ENCODE results near the gene KCNQ1.

The KCNQ1 gene

GRCh38 chr11:2794046-2794967, 349.5 kb downstream of the KCNQ1 start:
- no peak for TF ChIP-seq CTCF (IDR thresholded peaks at IDR 0.05; ENCODE audit: control insufficient read depth, insufficient read depth, low read depth, low read length, missing control alignments)
- H3K4me3 ChIP-seq (ENCODE audit: control insufficient read depth, low read depth, low read length), result no peak overlapping the region
- DNase-seq (ENCODE audit: low read depth), result no peak

GRCh38 chr11:2794968-2795322, 350.1 kb downstream of the KCNQ1 start:
- no peak for DNase-seq (ENCODE audit: low read depth)
- H3K4me3 ChIP-seq (ENCODE audit: control insufficient read depth, low read depth, low read length), result no peak overlapping the region
- no peak for TF ChIP-seq CTCF (IDR thresholded peaks at IDR 0.05; ENCODE audit: control insufficient read depth, insufficient read depth, low read depth, low read length, missing control alignments)

- no peak overlapping the region for H3K4me3 ChIP-seq (ENCODE audit: control insufficient read depth, low read depth, low read length)
- no peak for TF ChIP-seq CTCF (IDR thresholded peaks at IDR 0.05; ENCODE audit: control insufficient read depth, insufficient read depth, low read depth, low read length, missing control alignments)
- DNase-seq (ENCODE audit: low read depth), result no peak
Measured at GRCh38 chr11:2795491-2795991, 350.7 kb downstream of the KCNQ1 start.

- no peak overlapping the region for H3K4me3 ChIP-seq (ENCODE audit: control insufficient read depth, low read depth, low read length)
- TF ChIP-seq CTCF (IDR thresholded peaks at IDR 0.05; ENCODE audit: control insufficient read depth, insufficient read depth, low read depth, low read length, missing control alignments), result no peak
- no peak for DNase-seq (ENCODE audit: low read depth)
Measured at GRCh38 chr11:2796091-2796490, 351.3 kb downstream of the KCNQ1 start.

GRCh38 chr11:2796508-2797113, 351.8 kb downstream of the KCNQ1 start:
- DNase-seq (ENCODE audit: low read depth), result no peak
- TF ChIP-seq CTCF (IDR thresholded peaks at IDR 0.05; ENCODE audit: control insufficient read depth, insufficient read depth, low read depth, low read length, missing control alignments), result no peak
- H3K4me3 ChIP-seq (ENCODE audit: control insufficient read depth, low read depth, low read length), result no peak overlapping the region

- no peak for TF ChIP-seq CTCF (IDR thresholded peaks at IDR 0.05; ENCODE audit: control insufficient read depth, insufficient read depth, low read depth, low read length, missing control alignments)
- no peak overlapping the region for H3K4me3 ChIP-seq (ENCODE audit: control insufficient read depth, low read depth, low read length)
- no peak for DNase-seq (ENCODE audit: low read depth)
Measured at GRCh38 chr11:2797121-2797711, 352.4 kb downstream of the KCNQ1 start.
